Pons (tissue), 1 donor: ENCODE results near the gene TTC12.
A peak's percentile ranks its signal among the peaks of the same experiment; 100 is the strongest.

ENCODE experiments used
- DNase-seq: peaks from one replicate; pipeline ENCODE4 v3.0.0-alpha.2; 2016; ENCODE audit warnings: low spot score

Gene TTC12, protein sequence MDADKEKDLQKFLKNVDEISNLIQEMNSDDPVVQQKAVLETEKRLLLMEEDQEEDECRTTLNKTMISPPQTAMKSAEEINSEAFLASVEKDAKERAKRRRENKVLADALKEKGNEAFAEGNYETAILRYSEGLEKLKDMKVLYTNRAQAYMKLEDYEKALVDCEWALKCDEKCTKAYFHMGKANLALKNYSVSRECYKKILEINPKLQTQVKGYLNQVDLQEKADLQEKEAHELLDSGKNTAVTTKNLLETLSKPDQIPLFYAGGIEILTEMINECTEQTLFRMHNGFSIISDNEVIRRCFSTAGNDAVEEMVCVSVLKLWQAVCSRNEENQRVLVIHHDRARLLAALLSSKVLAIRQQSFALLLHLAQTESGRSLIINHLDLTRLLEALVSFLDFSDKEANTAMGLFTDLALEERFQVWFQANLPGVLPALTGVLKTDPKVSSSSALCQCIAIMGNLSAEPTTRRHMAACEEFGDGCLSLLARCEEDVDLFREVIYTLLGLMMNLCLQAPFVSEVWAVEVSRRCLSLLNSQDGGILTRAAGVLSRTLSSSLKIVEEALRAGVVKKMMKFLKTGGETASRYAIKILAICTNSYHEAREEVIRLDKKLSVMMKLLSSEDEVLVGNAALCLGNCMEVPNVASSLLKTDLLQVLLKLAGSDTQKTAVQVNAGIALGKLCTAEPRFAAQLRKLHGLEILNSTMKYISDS

DNA sequence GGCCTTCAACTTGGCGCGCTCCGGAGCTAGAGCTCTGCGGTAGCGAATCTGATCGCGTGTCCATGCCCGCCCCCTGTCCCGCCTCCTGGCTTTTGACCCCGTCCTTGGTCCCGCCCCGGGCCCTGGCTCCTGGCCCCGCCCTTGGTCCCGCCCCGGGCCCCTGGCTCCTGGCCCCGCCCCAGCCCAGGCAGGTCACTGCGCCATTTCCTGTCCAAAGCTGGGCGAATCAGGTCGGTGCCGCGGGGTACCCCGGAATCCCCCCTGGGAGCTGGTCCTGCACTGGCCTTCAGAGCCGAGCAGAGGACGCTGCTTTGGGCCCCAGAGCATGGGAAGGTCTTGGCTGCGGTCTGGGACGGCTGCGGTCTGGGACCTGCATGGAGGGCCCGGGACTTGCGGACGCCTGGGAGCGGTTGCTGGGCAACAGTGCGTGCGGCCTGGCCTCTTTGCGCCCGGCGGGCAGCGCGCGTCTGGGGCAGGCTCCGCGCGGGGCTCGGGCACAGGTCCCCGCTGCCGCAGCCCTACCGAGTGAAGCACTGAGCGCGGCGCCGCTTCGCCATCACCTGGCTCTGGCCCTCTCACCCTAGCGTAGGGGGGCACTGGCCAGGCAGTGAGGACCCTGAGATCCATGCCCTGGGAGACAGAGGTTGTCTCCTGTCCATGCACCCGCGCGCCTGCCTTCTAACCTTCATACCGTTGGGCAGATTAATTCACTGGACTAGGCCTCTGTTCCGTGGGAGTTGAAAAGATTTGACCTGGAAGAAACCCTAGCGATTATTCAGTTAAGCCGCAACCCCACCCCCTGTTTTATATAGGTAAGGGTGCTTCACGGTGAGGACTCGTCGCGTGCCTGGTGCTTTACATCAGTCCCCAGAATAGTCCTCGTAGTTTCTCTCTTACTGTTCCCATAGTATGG is at the start of gene TTC12:
TSS of gene TTC12 (plus strand) at position 195 of the 913 bp plus-strand sequence. CDS start 1,675 bp downstream, outside the sequence.
- DNase-seq = peak; percentile 90

DNA sequence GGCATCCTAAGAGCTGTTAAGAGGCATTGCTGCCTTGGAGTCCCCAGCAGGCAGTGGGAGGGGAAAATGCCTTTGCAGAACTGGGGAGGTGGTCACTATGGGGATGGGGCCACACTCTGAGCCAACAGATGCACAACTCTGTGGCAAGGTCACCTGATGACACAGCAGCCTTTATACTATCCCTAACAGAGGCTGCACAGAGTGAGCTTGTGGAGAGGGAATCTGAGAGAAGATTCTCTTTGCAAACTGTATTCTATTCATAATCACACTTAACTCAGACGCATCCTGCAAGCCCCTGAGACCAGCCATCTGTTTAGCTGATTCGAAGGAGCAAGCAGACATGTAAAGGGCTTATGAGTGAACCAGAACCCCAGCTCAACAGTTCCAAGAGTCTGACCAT is 49.0 kb upstream of the TTC12 start:
- peak; percentile 68 for DNase-seq

DNA sequence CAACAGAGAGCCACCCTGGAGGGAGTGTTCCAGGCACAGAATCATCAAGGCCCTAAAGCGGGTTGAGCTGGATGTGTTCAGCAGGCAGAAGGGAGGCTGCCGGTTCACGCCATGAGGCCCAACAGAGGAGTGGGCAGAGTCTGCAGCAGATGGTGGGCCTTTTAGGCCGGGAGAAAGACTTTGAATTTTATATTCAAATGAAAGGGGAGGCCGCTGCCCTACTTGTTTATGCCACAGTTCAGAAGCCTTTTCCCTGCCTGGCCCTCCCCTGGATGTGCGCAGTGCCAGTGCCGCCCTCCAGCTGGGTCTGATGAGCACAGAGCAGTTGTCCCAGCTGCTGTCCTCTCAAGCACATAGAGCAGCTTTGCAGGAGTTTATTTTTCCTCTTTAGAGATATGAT is 46.9 kb upstream of the TTC12 start:
- DNase-seq = peak; percentile 80

DNA sequence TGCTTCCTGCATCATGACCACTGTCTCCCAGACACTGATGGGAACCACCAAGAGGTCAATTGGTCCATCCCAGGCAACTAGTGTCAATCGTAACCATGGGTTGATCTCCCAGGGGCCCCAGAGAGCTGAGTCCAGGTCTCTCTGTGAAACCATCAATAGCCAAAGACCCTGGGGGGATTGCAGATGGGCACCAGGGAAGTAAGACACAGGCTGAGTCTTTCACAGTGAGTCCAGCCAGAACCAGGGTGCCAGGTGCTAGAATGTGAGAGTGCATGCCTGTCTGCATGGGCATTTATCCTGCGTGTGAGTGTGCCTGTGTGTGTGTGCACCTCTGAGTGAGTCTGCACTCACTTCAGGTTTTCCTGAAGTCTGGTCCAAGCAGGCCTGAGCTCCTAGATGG is 45.3 kb upstream of the TTC12 start:
- DNase-seq = no peak

DNA sequence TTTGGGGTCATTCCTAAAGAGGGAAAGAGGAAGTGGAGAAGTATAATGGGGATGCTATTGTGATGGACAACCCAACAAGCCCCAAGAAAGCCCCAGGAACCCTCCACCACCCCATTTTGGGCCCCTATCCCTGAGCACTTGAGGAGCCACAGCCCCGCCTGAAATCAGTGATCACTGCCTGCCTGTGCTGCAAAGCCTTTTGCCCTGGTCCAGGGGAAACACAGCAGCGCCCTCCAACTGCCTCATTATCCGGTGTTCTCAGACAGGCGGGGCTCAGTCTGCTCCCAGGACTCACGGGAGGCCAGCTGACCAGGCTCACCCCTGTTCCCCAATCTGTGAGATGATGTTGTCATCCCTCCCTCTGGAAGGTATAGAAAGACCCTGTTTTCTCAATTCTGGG is 44.7 kb upstream of the TTC12 start:
- DNase-seq = no peak

DNA sequence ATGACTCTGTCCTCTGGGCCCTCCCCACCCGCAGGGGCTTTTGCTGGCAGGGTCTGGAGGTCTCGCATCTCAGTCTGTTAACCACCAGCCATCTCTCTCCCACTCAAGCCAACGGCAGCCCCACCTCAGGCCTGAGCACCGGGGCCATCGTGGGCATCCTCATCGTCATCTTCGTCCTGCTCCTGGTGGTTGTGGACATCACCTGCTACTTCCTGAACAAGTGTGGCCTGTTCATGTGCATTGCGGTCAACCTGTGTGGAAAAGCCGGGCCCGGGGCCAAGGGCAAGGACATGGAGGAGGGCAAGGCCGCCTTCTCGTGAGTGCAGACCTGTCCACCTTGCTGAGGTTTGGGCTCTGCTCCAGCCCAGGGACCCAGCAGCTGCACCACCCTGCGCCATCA is 44.3 kb upstream of the TTC12 start:
- no peak for DNase-seq

DNA sequence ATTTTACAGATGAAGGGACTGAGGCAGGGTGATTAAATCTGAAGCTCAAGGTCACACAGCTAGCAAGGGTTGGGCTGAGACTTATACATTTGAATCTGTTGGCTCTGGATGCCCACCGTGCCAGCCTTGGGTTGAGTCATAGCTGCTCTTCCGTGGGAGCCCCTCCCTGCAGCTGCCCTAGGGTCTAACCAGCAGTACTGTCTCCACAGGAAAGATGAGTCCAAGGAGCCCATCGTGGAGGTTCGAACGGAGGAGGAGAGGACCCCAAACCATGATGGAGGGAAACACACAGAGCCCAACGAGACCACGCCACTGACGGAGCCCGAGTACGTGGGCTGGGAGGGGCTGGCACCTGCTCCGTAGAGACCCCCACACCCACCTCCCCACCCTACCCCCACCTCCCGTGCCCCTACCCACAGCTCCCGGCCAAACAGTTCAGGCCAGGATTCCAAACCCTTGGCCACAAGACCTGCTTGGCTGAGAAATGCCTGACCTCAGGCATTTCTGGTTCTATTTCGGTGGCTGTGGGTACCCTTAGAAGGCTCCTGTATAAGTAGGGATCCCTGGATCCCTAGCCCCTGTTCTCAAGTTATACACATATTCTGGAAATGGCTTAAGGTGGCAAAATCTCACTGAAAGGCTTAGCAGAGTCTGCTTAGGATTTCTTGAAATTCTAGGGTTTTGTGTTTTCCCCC is 42.7 kb upstream of the TTC12 start:
- no peak for DNase-seq

DNA sequence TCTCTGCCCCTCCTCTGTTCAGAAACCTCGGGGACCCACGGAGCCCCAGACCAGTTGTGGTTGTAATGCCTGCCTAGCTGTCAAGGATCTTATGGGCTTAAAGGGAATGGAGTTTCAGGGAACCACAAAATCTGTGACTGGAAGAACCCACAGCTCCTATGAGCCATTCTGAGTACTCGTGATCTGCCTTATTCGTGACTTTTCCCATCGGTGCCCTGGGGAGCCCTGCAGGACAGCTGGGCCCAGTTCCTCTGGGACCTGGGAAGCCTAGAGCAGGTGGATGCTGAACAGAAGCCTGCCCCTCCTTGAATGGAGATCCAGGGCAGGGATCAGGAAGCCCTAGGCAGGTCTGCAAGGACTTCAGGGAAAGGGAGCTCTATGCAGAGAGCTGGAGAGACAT is 42.1 kb upstream of the TTC12 start:
- no peak for DNase-seq

DNA sequence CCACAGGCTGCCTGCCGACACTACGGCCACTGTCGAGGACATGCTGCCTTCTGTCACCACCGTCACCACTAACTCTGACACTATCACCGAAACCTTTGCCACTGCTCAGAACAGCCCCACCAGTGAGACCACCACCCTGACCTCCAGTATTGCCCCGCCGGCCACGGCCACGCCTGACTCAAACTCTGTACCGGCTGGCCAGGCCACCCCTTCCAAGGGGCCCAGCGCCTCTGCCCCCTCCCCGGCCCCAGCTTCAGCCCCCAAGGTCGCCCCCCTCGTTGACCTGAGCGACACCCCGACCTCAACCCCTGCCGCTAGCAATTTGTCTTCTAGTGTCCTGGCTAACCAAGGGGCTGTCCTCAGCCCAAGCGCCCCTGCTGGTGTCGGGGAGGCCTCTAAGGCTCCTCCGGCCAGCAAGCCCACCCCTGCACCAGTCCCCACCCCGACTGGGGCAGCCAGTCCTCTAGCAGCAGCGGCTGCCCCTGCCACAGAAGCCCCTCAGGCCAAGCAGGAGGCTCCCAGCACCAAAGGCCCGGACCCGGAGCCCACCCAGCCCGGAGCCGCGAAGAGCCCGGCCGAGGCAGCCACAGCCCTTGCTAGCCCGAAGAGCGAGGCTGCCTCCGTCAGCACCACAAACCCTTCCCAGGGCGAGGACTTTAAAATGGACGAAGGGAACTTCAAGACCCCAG is 41.3 kb upstream of the TTC12 start:
- no peak for DNase-seq

DNA sequence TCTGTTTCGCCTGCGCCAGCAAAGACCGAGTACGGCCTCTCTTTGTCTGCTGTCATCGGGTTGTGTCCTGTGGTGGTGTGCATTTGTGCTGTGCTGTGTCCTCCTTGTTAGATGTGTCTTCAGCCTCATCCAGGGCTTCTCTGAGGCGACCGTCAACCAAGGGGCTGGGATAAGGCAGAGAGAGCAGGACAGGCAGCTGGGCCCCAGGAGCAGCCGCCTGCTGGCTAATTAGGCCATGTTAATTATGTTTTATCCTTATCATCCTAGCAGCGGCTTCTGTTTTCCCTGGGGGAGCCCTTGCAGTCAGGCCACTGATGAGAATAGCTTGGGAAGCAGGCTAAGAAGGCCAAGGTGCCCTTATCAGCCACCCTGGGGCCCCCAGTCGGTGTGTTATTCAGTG is 40.7 kb upstream of the TTC12 start:
- DNase-seq = no peak

DNA sequence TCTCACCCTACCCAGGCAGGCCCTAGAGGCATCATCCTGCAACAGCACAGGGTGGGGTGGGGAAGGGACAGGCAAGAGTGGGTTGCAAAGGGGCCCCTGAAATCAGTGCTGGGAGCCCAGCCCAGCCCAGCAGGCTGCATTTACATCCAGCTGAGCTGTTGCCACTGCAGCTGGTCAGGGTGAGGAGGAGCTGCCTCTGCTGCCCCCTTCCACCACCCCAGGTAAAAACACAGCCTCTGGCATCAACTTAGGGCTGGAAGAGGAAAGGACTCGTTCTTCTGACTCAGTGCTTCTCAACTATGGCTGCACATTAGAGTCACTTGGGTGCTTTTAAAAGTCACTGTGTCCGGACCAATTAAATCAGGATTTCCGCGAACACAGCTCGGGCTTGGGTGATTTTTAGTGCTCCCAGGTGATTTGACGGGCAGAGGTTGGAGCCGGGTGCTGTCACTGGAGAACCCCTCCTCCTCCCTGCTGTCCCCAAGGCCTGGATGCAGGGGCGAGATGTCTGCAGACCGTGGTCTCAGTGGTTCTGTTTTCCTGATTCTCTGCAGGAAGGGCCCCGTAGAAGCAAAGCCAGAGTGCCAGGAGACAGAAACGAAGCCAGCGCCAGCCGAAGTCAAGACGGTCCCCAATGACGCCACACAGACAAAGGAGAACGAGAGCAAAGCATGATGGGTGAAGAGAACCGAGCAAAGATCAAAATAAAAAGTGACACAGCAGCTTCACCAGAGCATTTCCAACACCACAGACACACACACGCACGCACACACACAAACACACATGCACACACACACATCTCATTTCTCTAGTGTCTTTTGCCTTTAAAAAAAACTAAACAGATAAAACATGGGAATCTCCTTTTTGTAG is 39.4 kb upstream of the TTC12 start:
- DNase-seq = peak; percentile 43

DNA sequence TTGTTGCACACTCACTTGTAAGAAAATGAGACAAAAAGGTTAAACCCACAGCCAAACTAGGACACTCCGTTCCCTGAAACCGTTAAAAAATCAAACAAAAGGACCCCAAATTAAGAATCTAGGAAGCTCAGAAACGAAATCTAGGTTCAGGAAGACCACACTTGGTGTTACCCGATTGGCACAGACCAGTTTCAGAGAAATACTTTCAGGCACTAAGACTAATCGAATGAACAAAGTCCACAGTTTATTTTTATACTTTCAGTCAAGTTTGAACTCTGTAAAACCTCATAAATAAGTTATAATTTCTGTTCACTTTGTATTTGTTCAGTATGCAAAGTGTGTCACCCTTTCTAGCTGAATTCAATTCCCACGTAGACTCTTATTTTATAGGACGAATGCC is 38.8 kb upstream of the TTC12 start:
- no peak for DNase-seq

DNA sequence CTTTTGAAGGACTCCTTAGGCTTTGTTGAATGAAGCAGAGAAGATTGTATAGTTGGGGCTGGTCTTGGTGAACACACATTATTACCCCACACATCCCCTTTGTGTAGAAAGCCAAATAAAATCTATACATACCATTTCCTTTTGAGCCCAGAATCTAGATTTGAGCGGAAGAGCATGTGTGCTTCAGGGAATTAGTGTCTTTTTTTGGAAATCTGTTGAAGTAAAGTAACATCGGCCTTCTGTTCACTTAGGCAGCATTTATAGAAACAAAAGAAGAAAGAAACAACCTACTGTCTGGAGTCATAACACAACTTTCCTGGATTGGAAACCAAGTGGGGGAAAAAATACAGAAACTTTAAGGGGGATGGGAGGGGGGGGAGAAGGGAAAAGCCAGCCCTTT is 37.9 kb upstream of the TTC12 start:
- no peak for DNase-seq

DNA sequence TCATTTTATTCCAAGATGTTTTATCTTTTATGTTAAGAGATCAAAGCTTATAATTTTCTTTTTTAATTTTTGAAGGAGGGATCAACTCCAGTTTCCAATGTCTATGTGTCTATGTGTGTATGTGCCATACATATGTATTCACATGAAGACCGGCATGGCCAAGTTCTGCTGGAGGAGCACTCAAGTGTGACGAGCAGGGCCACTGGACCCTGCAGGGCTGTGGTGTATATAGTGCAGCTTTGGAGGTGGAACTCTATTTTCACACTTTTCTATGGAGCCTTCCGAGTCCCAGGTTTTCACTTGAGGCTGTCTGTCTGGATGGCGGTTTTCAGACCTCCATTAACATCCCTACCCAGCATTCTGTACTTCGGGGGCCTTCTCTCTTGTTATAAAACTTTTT is 36.5 kb upstream of the TTC12 start:
- no peak for DNase-seq

DNA sequence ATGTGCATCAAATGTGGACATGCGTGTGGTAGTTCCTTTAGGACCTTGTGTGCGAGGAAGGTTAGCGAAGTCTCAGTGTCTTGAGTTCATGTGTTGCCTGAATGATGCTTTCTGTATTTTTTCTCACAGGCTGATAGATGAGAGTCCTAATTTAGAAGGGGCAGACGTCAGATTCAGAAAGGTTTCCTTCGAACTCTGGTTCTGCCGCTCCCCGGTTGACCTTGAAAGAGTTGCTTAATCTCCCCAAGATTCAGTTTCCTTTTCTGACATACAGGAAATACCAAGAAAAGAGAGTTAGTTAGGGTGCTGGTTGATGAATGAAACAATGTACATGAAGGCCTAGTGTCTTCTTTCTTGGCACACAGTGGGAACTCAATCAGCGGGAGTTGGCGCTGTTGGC is 35.9 kb upstream of the TTC12 start:
- DNase-seq = no peak

DNA sequence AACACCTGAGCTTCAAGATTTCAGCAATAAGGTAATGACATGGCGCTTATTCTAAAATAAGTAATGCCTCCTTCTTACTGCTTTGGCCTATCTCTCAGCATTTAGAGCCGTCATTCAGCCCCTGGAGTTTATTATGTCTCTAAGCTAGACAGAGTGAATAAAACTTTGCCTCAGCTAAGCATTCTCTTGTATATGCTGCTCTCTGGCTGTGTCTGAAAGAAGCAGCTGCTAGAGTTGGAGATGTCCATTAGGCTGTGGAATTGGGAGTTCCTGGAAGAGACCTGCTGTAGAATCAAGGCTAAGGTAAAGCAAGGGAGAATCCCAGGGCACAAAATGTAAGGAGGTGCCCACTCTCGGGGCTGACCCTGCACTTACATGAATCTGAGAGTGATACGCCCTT is 35.5 kb upstream of the TTC12 start:
- DNase-seq = peak; percentile 66

DNA sequence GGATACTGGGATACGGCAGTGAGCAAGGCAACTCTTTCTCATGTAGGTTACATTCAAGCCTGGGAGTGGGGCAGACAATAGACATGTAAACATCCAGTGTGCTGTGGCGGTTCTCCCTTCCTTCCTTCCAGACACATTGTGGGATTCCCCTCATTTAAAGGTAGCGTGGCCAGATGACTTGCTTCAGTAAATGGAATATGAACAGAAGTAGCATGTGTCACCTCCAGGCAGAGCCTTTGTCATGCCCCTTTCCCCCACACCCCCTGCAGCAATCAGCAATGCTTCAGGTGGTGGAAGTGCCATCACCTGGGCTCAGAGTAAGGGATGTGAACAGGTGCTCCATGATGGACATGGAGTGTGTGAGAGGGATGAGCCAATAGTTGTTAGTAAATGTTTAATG is 34.8 kb upstream of the TTC12 start:
- DNase-seq = no peak

DNA sequence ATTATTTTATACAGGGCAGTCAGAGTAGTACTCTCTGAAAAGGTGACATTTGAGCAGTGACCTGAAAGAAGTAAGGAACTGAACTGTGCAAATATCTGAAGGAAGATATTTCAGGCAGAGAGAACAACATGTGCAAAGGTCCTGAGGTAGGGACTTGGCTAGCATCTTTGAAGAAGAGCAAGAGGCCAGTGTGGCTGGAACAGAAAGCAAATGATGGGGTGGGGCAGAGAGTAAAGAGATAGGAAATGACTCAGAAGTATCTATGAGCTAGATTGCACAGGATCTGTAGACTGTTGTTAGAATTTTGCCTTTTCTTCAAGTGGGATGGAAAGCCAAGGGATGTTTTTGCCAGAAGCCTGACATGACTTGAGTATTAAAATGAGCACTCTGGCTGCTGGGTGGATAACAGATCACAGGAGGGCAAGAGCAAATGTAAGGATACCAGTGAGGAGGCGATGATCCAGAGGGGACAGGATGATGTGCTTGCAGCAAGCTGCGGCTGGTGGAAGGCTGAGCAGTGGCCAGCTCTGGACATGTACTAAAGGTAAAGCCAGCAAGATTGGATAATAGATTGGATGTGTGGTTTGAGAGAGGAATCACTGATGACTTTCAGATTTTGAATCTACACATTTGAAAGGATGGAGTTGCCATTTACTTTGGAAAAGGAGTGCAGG is 33.2 kb upstream of the TTC12 start:
- DNase-seq = no peak

DNA sequence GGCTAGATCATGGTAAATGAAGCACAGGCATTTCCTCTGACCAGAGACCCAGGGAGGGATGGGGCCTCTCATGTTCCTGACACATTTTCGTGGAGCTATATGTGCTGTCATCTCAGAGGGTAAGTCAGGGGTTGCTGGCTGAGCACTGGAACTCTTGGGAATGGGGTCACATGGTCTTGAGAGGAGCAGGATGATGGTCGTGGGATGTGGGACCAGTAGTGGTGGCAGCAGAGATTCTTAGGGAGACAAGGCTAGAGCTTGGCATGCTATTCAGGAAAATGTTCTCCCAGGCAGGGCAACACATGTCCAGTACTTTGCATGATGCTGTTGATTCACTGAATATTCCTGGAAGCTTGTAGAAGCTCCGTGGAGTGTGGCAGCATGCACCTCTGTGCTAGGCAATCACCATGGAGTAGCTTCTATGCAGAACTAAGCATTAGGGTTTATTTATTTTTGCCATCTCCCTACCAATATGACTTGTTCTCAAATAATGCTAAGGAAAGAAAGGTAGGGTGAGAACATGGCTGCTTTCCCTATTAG is 31.4 kb upstream of the TTC12 start:
- DNase-seq = no peak
